Measurements from ENCODE around the gene KCNG2.

DNA sequence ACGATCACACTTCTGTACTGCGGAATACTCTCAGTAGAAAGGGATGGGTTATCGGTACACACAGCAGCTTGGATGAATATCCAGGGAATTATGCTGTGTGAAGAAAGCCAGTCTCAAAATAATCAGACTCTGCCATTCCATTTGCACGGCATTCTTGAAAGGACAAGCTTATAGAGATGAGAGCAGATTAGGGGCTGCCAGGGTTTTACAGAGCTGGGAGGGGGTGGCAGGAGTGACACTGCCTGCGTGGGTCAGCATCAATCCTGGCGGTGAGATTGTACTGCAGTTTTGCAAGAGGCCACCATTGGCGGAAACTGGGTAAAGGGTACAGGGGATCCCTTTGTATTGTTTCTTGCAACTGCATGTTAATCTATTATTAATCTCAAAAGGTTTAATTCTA lies 16.6 kb downstream of the KCNG2 start:
- TF ChIP-seq POLR2A (IDR thresholded peaks at IDR 0.05) = no peak
- TF ChIP-seq, protein P1, sequence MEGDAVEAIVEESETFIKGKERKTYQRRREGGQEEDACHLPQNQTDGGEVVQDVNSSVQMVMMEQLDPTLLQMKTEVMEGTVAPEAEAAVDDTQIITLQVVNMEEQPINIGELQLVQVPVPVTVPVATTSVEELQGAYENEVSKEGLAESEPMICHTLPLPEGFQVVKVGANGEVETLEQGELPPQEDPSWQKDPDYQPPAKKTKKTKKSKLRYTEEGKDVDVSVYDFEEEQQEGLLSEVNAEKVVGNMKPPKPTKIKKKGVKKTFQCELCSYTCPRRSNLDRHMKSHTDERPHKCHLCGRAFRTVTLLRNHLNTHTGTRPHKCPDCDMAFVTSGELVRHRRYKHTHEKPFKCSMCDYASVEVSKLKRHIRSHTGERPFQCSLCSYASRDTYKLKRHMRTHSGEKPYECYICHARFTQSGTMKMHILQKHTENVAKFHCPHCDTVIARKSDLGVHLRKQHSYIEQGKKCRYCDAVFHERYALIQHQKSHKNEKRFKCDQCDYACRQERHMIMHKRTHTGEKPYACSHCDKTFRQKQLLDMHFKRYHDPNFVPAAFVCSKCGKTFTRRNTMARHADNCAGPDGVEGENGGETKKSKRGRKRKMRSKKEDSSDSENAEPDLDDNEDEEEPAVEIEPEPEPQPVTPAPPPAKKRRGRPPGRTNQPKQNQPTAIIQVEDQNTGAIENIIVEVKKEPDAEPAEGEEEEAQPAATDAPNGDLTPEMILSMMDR (IDR thresholded peaks at IDR 0.05) = no peak

Measured in transverse colon (tissue), 3 donors.